ENCODE data around the gene IQSEC1.
A peak's percentile ranks its signal among the peaks of the same experiment; 100 is the strongest.
"Not testable (repeated sequence)": the region's sequence is repeated elsewhere in the genome, so short reads cannot be mapped to it uniquely, and the experiment has no call there.

Gene IQSEC1

GRCh38 chr3:12886106-12886679 lies 187.0 kb downstream of the IQSEC1 start:
- Histone ChIP-seq H3K4me2 (ENCODE audit: low read length) (peak overlapping the region; percentile 30), H3K4me1 (ENCODE audit: control insufficient read depth, insufficient read depth, low read length) (peaks cover 11% of the 10 kb centered on the region), H3K36me3 (ENCODE audit: insufficient read depth, low read length) (no peaks in the 10 kb centered on the region), H3K4me3 (ENCODE audit: low read length) (no peak overlapping the region), H3K9me3 (replicated peaks; ENCODE audit: low read length) (no peaks in the 10 kb centered on the region), H3K27me3 (ENCODE audit: control insufficient read depth, insufficient read depth, low read length) (peaks cover 40% of the 10 kb centered on the region), H3K9ac (ENCODE audit: low read depth, low read length) (no peak overlapping the region)

GRCh38 chr3:12885583-12885930 lies 187.7 kb downstream of the IQSEC1 start:
- H3K4me3 ChIP-seq (ENCODE audit: low read length): no peak overlapping the region
- peaks cover 11% of the 10 kb centered on the region for H3K4me1 ChIP-seq (ENCODE audit: control insufficient read depth, insufficient read depth, low read length)
- peaks cover 36% of the 10 kb centered on the region for H3K27me3 ChIP-seq (ENCODE audit: control insufficient read depth, insufficient read depth, low read length)
- H3K9ac ChIP-seq (ENCODE audit: low read depth, low read length): no peak overlapping the region
- no peaks in the 10 kb centered on the region for H3K36me3 ChIP-seq (ENCODE audit: insufficient read depth, low read length)
- no peaks in the 10 kb centered on the region for H3K9me3 ChIP-seq (replicated peaks; ENCODE audit: low read length)
- no peak overlapping the region for H3K4me2 ChIP-seq (ENCODE audit: low read length)

- H3K4me1 ChIP-seq (ENCODE audit: control insufficient read depth, insufficient read depth, low read length): peaks cover 11% of the 10 kb centered on the region
- no peak overlapping the region for H3K4me2 ChIP-seq (ENCODE audit: low read length)
- H3K27me3 ChIP-seq (ENCODE audit: control insufficient read depth, insufficient read depth, low read length): peaks cover 30% of the 10 kb centered on the region
- no peak overlapping the region for H3K9ac ChIP-seq (ENCODE audit: low read depth, low read length)
- no peaks in the 10 kb centered on the region for H3K9me3 ChIP-seq (replicated peaks; ENCODE audit: low read length)
- H3K4me3 ChIP-seq (ENCODE audit: low read length): no peak overlapping the region
- no peaks in the 10 kb centered on the region for H3K36me3 ChIP-seq (ENCODE audit: insufficient read depth, low read length)
Measured at GRCh38 chr3:12884790-12885582, 188.2 kb downstream of the IQSEC1 start.

- Histone ChIP-seq H3K4me3 (ENCODE audit: low read length) (no peak overlapping the region), H3K9ac (ENCODE audit: low read depth, low read length) (no peak overlapping the region), H3K9me3 (replicated peaks; ENCODE audit: low read length) (no peaks in the 10 kb centered on the region), H3K36me3 (ENCODE audit: insufficient read depth, low read length) (no peaks in the 10 kb centered on the region), H3K4me1 (ENCODE audit: control insufficient read depth, insufficient read depth, low read length) (peaks cover 11% of the 10 kb centered on the region), H3K27me3 (ENCODE audit: control insufficient read depth, insufficient read depth, low read length) (peaks cover 30% of the 10 kb centered on the region), H3K4me2 (ENCODE audit: low read length) (peak overlapping the region; percentile 51)
Measured at GRCh38 chr3:12884186-12884680, 189.0 kb downstream of the IQSEC1 start.

- peaks cover 11% of the 10 kb centered on the region for H3K4me1 ChIP-seq (ENCODE audit: control insufficient read depth, insufficient read depth, low read length)
- H3K9ac ChIP-seq (ENCODE audit: low read depth, low read length): no peak overlapping the region
- no peaks in the 10 kb centered on the region for H3K9me3 ChIP-seq (replicated peaks; ENCODE audit: low read length)
- no peak overlapping the region for H3K4me3 ChIP-seq (ENCODE audit: low read length)
- H3K27me3 ChIP-seq (ENCODE audit: control insufficient read depth, insufficient read depth, low read length): peaks cover 25% of the 10 kb centered on the region
- no peaks in the 10 kb centered on the region for H3K36me3 ChIP-seq (ENCODE audit: insufficient read depth, low read length)
- H3K4me2 ChIP-seq (ENCODE audit: low read length): no peak overlapping the region
Measured at GRCh38 chr3:12882336-12883310, 190.6 kb downstream of the IQSEC1 start.

GRCh38 chr3:12881858-12882257 lies 191.4 kb downstream of the IQSEC1 start:
- H3K36me3 ChIP-seq (ENCODE audit: insufficient read depth, low read length); H3K9ac ChIP-seq (ENCODE audit: low read depth, low read length); H3K4me2 ChIP-seq (ENCODE audit: low read length); H3K9me3 ChIP-seq (replicated peaks; ENCODE audit: low read length); H3K4me3 ChIP-seq (ENCODE audit: low read length): not testable (repeated sequence)
- H3K4me1 ChIP-seq (ENCODE audit: control insufficient read depth, insufficient read depth, low read length): peaks cover 11% of the 10 kb centered on the region
- peaks cover 19% of the 10 kb centered on the region for H3K27me3 ChIP-seq (ENCODE audit: control insufficient read depth, insufficient read depth, low read length)

- Histone ChIP-seq H3K4me1 (ENCODE audit: control insufficient read depth, insufficient read depth, low read length) (peaks cover 5% of the 10 kb centered on the region), H3K9ac (ENCODE audit: low read depth, low read length) (no peak overlapping the region), H3K4me3 (ENCODE audit: low read length) (no peak overlapping the region), H3K27me3 (ENCODE audit: control insufficient read depth, insufficient read depth, low read length) (peaks cover 4% of the 10 kb centered on the region), H3K36me3 (ENCODE audit: insufficient read depth, low read length) (no peaks in the 10 kb centered on the region), H3K4me2 (ENCODE audit: low read length) (no peak overlapping the region), H3K9me3 (replicated peaks; ENCODE audit: low read length) (no peaks in the 10 kb centered on the region)
Measured at GRCh38 chr3:12879191-12879815, 193.9 kb downstream of the IQSEC1 start.

GRCh38 chr3:12878758-12879157 lies 194.5 kb downstream of the IQSEC1 start:
- not testable (repeated sequence) for H3K27me3 ChIP-seq (ENCODE audit: control insufficient read depth, insufficient read depth, low read length); H3K9me3 ChIP-seq (replicated peaks; ENCODE audit: low read length); H3K4me1 ChIP-seq (ENCODE audit: control insufficient read depth, insufficient read depth, low read length); H3K36me3 ChIP-seq (ENCODE audit: insufficient read depth, low read length); H3K4me2 ChIP-seq (ENCODE audit: low read length); H3K4me3 ChIP-seq (ENCODE audit: low read length); H3K9ac ChIP-seq (ENCODE audit: low read depth, low read length)

- Histone ChIP-seq H3K4me1 (ENCODE audit: control insufficient read depth, insufficient read depth, low read length) (no peaks in the 10 kb centered on the region), H3K9me3 (replicated peaks; ENCODE audit: low read length) (no peaks in the 10 kb centered on the region), H3K4me3 (ENCODE audit: low read length) (no peak overlapping the region), H3K9ac (ENCODE audit: low read depth, low read length) (no peak overlapping the region), H3K27me3 (ENCODE audit: control insufficient read depth, insufficient read depth, low read length) (peaks cover 4% of the 10 kb centered on the region), H3K4me2 (ENCODE audit: low read length) (no peak overlapping the region), H3K36me3 (ENCODE audit: insufficient read depth, low read length) (no peaks in the 10 kb centered on the region)
Measured at GRCh38 chr3:12878141-12878574, 195.1 kb downstream of the IQSEC1 start.

GRCh38 chr3:12877040-12877439 lies 196.2 kb downstream of the IQSEC1 start:
- Histone ChIP-seq H3K4me1 (ENCODE audit: control insufficient read depth, insufficient read depth, low read length) (no peaks in the 10 kb centered on the region), H3K4me3 (ENCODE audit: low read length) (no peak overlapping the region), H3K4me2 (ENCODE audit: low read length) (no peak overlapping the region), H3K36me3 (ENCODE audit: insufficient read depth, low read length) (no peaks in the 10 kb centered on the region), H3K9ac (ENCODE audit: low read depth, low read length) (no peak overlapping the region), H3K27me3 (ENCODE audit: control insufficient read depth, insufficient read depth, low read length) (peaks cover 4% of the 10 kb centered on the region), H3K9me3 (replicated peaks; ENCODE audit: low read length) (no peaks in the 10 kb centered on the region)
